GM10248 (cell line): ENCODE results near the gene ARID2.

Experiments used
- CTCF ChIA-PET: fragments of 300-600 bp; sonication (Branson Sonifier 250); formaldehyde crosslinking; extraction: SDS; loops from one replicate; lab custom pipeline; 2021; ENCODE audit warnings: antibody characterized with exemption; lab: Yijun Ruan, JAX
- POLR2A ChIA-PET: fragments of 350-650 bp; sonication (Branson Sonifier 250); formaldehyde crosslinking; extraction: SDS; loops from one replicate; lab custom pipeline; 2020; ENCODE audit warnings: antibody characterized with exemption; lab: Yijun Ruan, JAX
- DNase-seq: peaks from one replicate; pipeline ENCODE4 v3.0.0; 2012; ENCODE audit errors: extremely low spot score
- CTCF ChIP-seq: IDR thresholded peaks from 2 replicates; pipeline ENCODE4 v1.5.1; 2012; ENCODE audit warnings: mild to moderate bottlenecking, low read depth; ENCODE audit errors: extremely low read depth, missing control alignments, control extremely low read depth

Gene ARID2

GRCh38 chr12:45730084-45730347 is 510 bp downstream of the ARID2 start:
- CTCF ChIA-PET: interaction anchor here (0.7 to 4.8 kb wide), 6 partner anchors 10 to 85 kb away, joined by 3 to 26 read pairs (median 6); no protein-coding TSS in a partner anchor
- TF ChIP-seq CTCF: no peak
- peak; percentile 27 for DNase-seq
- POLR2A ChIA-PET: no interaction called here

- ChIA-PET CTCF (interaction anchor here (0.7 to 4.8 kb wide), 5 partner anchors 11 to 85 kb away, joined by 3 to 26 read pairs (median 6); no protein-coding TSS in a partner anchor), POLR2A (no interaction called here)
- peak; percentile 23 for DNase-seq
- TF ChIP-seq CTCF: no peak
Observed at GRCh38 chr12:45730348-45731189, 1.1 kb downstream of the ARID2 start.

DNA sequence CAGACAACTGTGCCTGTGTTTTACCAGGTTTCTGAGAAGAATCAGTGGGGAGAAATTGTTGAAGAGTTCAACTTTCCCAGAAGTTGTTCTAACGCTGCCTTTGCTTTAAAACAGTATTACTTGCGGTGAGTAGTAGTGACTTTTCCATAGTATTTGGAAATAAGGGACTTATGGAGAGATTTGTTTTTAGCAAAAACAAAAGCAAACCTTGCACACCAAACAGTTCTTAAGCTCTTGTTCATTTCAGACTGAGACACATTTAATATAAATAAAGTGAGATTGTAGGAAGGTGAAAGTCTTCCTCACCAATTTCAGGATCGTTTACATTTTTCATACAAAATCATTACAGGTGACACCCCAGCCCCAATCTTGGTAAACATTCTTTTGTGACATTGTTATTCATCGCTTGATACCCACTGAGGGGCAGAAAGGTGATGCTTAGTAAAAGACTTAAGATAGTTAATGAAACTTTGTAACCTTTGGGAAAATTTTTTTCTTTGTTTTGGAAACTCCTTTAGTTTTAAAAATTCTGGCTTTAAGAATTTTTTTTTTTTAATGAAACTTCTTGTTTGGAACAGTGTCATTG is 1.8 kb downstream of the ARID2 start:
- no peak for TF ChIP-seq CTCF
- ChIA-PET CTCF (interaction anchor here (4.8 kb wide), 1 partner anchor 11 kb away, joined by 26 read pairs; no protein-coding TSS in a partner anchor), POLR2A (no interaction called here)
- no peak for DNase-seq

DNA sequence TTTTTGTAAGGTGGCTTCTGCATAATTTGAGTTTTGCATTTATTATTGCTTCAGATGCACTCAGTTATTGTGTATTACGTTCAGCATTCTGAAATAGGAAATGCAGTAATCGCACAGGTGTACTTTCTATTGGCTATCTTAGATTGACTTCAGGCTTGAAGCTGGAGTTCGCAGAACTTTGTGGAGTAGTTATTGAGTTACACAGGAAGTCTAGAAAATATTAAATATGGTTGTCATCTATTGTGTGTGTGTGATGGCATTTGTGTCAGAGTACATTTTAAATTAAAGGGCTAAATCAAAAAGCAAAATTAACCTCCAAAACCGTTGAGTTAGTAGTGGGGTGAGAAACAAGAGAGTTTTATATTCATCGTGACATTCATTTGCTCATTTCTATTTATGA is 2.7 kb downstream of the ARID2 start:
- TF ChIP-seq CTCF: no peak
- POLR2A ChIA-PET: no interaction called here
- CTCF ChIA-PET: interaction anchor here (1.5 to 1.8 kb wide), 2 partner anchors 12 to 18 kb away, joined by 3 to 4 read pairs; no protein-coding TSS in a partner anchor
- no peak for DNase-seq

GRCh38 chr12:45732936-45733335 is 3.4 kb downstream of the ARID2 start:
- no peak for TF ChIP-seq CTCF
- ChIA-PET CTCF (interaction anchor here (1.5 to 1.8 kb wide), 2 partner anchors 11 to 17 kb away, joined by 3 to 4 read pairs; no protein-coding TSS in a partner anchor), POLR2A (no interaction called here)
- no peak for DNase-seq

- TF ChIP-seq CTCF: no peak
- no peak for DNase-seq
- ChIA-PET POLR2A (no interaction called here), CTCF (interaction anchor here (1.0 kb wide), 1 partner anchor 9 kb away, joined by 3 read pairs; no protein-coding TSS in a partner anchor)
Observed at GRCh38 chr12:45737638-45738037, 8.1 kb downstream of the ARID2 start.
